Raji (cell line): ENCODE measurements around the gene LHX3.

Experiments used
- POLR2A ChIP-seq: IDR thresholded peaks from 2 replicates; pipeline ENCODE4 v1.6.1; 2011; ENCODE audit warnings: low read depth, low read length, control low read depth; ENCODE audit not compliant: insufficient read depth

LHX3 gene

DNA sequence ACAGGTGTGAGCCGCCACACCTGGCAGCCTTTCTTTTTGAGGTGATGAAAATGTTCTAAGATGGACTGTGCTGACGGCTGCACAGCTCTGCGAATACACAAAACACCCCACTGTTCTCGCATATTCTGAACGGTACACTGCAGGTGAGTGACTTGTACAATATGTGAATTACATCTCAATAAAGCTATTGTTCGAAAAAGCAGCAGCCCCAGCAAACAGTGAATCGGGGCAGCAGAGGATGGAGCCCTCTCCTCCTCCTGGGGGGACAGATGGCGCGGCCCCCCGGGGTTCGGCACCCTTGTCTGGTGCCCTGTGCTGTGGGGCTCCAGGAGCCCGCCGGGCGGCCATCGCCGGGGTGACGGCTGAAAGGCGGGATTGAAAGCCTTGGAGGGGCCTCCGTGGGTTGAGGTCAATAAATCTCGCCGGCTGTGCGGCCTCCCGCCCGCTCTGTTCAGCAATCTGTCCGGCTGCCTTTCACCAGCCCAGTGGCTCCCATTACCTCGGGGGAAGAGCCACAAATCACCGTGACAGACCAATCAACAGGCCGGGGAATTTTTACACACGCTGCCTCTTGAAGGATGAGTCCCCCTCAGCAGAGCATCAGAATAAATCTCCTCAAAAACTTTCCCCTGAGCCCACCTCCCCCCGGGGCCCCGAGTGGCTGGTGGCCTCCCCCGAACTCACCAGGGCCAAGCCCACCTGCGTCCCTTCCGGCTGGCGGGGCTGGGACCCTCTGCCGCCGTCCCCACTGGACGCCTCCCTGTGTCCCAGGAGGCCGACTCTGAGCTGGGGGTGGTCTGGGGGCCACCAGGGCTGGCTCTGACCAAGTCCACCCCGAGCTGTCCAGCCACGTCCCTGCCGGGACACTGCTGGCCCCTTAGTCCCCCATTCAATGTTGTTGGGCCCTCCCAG, 48.5 kb downstream of the LHX3 start:
- TF ChIP-seq POLR2A, result no peak

DNA sequence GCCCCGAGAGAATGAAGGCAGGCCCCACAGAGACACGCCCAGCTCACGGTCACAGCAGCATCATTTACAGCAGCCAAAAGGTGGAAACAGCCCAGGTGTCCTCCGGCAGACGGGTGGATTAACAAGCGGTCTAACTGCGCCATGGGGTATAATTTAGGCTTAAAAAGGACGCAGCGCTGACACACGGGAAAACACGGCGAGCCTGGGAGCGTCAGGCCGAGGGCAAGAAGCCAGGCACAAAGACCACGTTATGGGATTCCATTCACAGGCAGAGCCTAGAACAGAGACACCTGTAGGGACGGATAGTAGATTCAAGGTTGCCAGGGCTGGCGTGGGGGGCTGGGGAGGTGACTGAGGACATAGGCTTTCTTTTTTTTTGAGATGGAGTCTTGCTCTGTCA, 49.4 kb downstream of the LHX3 start:
- no peak for TF ChIP-seq POLR2A

DNA sequence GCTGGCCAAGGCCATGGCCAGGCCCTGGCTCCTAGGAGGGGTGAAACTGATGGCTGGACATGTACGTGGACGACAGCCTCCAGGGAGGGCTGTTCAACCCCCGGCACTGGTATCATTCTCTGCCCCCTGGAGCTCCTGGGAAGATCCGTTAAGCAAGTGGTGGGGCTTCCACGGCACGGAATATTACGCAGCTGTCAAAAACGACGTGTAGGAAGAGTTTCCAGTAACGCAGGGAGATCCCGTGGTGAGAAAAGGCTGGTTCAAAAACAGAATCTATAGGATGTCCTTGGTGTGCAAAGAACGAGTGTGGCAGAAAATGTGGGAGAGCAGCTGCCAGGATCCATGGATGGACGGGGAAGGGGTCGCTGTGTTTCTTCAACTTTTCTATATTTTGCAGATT, 50.0 kb downstream of the LHX3 start:
- TF ChIP-seq POLR2A, result no peak

DNA sequence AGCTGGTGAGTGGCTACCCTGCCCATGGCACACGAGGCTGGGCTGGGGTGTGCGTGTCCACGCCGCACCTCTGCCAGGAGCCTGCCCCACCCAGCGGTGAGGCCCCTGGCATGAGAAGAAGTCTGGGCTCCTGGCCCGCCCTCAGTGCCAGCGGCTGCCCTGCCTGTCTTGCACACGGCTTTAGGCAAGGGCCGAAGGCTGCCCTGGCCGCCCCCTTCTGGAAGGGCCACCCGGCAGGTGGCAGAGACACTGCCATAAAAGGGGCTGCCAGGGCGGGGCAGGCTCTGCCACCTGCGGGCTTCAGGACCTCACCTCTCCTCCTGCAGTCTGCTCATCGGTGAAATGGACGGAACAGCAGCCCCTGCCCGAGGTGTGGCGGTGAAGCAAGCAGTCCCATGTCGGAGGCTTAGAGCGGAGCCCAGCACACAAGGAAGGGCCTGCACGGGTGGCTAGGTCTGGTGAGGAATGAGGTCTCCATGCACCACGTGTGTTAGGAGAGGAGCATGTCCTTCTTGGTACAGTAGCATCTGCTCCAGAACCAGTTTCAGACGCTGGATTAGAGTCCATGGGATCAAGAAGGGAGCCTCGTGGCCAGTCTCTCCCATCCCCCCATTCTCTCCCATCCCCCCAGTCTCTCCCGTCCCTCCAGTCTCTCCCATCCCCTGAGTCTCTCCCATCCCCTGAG, 51.4 kb downstream of the LHX3 start:
- no peak for TF ChIP-seq POLR2A

DNA sequence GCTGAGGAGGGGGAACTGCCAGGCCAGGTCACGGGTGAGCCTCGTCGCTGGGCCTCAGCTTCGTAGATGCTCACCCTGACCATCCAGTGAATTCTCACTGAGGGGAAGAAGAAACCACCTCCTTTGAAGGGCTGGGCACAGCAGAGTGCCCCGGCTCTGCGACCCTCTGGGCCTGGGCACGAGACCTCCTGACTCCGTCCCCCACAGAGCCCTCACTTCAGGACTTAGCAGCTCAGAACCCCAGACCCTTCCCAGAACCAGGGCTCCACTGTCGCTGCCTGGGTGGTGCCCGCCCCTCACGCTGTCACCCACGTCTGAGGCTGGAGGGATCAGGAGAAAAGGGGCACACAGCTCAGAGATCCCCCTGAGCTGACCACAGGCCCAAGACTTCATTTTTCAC, 52.0 kb downstream of the LHX3 start:
- TF ChIP-seq POLR2A, result no peak

DNA sequence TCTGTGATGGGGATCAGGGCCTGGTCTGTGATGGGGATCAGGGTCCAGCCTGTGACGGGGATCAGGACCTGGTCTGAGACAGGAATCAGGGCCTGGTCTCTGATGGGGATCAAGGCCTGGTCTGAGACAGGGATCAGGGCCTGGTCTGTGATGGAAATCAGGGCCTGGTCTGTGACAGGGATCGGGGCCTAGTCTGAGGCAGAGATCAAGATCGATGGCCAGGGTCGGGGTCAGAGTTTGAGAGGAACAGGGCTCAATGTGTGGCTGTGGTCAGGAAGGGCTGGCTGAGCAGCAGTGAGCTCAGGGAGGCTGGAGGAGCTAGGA, 52.4 kb downstream of the LHX3 start:
- no peak for TF ChIP-seq POLR2A

DNA sequence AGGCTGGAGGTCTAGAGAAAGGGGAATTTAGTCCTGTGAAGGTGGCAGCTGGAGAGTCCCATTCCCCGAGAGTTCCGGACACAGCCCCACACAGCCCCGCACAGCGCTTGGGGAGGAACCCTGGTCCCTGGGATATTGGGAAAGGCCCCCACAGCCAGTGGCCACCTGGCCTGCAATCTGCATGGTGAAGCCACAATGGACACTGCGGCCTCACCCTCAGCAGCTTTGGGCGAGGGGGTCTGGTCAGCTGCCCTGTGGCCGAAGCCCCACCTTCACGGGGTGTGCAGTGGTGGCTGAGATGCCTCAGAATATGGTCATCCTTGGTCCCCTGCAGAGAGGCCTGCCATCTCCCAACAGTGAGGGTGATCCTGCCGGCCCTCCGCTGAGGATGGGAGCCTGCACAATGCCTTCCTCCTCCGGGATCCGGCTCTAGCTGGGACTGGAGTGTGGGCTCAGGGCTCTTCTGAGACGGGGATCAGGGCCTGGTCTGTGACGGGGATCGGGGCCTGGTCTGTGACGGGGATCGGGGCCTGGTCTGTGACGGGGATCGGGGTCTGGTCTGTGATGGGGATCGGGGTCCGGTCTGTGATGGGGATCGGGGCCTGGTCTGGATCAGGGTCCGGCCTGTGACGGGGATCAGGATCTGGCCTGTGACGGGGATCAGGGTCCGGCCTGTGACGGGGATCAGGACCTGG, 52.9 kb downstream of the LHX3 start:
- no peak for TF ChIP-seq POLR2A

DNA sequence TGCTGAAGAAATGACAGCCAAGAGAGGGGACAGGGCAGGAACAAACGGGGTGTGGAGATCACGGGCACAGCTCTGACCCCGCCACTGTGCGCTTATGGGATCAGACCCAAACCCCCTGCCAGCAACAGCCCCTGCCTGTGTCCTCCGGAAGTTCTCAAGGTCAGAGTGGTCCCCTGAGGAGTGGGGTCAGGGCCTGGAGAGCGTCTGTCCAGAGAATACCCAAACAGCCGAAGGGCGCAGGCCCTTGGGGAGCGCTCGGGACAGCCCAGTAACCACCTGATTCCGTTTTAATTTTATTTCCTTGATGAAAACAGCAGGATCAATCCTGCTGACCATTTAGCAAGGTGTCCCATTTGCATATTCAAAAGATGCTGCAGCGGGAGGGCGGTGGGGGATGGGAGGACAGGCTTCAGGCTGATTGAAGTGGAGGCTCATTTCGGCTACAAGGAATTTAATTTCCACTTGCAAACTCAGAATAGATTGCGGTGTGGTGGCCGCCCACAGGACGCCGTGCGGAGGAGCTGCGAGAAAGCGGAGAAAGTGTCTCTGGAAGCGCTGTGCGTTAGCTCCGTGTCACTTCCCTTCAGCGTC, 53.6 kb downstream of the LHX3 start:
- TF ChIP-seq POLR2A, result no peak

DNA sequence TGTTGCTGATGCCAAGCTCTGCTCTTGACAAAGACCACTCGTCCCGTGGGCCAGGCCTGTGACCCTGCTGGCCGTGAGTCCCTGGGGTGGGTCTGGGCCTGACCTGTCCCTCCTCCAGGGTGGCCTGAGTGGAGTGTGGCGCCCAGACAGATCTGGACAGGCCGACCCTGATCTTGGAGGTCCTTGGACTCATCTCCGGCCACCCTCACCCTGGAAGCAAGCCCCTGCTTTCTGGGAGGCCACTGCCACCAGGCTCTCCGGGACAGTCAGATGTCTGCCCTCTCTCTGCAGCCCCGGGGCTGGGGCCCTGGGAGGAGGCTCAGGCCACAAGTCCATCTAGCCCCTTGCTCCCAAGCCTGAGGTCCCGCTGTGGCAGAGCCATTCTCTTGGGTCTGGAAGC, 55.1 kb downstream of the LHX3 start:
- no peak for TF ChIP-seq POLR2A

DNA sequence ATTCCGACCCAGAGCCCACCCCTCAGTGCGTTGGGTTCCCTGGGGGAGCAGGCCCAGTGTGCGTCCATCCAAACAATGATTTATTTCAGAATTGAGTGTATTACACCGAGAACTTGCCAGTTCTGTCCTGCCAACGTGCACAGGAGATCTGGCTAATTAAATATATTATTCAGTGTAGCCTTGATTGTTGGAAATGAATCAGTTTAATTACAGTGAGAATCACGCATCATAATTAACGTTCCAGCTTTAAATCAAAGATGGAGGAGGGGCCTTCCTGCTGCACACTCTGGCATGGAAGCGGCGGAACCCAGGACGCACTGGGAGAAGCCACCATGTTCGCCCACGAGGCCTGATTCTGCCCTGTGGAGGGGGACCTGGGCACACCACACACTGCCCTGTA, 55.6 kb downstream of the LHX3 start:
- no peak for TF ChIP-seq POLR2A

DNA sequence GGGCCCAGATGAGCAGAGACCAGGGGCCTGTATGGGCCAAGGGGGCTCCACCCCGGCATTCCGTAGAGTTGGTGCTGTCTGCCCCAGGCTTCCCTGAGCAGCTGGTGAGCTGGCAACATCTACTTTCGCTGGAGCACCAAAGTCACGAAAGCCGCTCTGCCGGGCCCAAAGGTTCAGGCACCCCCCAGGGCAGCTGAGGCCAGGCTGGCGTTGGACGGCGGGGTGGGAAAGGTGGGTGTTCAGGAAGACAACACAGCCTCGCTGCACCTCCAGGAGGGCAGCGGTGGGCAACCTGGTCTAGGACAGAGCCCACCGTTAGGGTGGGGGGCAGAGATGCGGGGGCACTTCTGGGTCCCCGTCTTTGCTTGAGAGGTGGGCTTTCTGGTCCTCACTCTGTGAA, 56.2 kb downstream of the LHX3 start:
- no peak for TF ChIP-seq POLR2A

DNA sequence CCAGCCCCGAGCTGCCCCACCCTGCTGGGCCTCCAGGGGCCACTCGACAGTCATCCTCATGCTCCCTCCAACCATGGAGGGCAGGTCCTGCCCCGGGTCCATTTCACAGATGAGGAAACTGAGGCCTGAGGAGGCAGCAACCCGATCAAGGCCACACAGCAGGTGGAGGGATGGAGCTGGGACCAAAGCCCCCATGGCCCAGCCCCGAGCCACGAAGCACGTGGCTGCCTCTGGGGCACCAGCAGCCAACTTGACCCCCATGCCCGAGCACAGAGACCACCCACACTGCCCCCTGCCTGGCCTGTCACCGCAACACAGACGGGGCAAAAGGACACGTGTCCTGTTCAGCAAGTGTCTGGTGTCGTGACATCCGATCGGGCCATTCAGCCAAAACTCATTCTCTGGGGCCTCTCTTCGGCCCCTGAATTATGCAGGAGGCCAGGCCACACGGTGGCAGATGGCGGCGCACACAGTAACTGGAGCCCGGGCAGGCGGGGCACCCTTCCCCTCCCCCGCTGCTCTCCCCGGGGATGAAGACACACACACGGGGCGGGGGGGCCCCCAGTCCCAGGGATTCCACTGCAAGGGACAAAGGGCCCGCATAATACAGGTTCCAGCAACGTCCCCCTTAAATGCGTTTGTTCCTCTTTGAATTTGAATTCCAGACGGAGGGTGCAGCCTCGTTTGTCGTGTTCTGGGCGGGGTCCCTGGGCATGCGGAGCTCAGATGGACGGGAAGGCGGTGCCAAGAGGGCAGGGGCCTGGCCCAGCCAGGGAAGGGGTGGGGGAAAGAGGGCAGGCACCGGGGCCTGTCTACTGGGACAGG, 56.8 kb downstream of the LHX3 start:
- no peak for TF ChIP-seq POLR2A

DNA sequence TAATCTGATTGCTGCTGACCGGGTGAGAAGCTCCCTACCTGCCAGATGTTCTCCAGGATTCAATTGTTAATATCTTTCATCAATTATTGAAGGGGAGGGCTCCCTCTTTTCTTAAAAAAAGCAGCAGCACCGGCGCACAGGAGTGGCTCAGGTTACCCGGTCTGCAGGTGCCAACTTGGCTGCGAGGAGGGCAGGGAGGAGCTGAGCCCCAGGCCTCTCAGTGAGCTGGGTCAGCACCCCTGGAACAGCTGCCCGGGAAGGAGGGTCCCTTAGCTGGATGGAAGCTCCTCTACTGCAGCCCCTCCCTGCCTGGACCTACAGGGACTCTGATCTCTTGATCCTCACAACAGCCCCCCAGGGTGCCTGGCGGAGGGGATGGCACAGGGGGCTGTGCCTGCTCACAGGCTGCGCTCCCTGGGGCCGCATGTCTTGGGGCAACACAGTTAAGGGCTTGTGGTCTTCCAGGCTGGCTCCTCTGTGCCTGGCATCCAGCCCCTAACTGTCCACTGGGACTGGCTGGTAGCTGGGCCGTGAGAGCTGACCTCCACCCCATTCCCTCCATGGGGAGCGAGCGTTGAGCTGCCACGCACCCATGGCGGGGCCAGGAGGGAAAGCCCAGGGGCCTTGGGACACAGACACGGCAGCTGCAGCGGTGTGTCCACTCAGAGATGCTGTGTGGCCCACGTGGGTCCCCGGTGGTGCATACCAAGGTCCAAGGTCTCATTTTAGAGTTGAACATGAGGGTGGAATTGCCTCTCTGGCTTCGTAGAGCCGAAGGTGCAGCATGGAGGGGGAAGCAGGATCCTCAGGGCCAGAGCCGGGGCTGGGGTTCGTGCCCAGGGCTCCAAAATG, 57.7 kb downstream of the LHX3 start:
- no peak for TF ChIP-seq POLR2A
